COLO668 (cell line): ENCODE results near the gene RASGRP2.

Experiments
- DNase-seq: peaks from one replicate; lab custom pipeline; 2025; ENCODE audit not compliant: unreplicated experiment; lab: John Stamatoyannopoulos, UW

RASGRP2 gene

GRCh38 chr11:64771861-64772260, 27.9 kb upstream of the RASGRP2 start:
- DNase-seq: no peak

GRCh38 chr11:64770120-64770519, 26.2 kb upstream of the RASGRP2 start:
- no peak for DNase-seq

DNA sequence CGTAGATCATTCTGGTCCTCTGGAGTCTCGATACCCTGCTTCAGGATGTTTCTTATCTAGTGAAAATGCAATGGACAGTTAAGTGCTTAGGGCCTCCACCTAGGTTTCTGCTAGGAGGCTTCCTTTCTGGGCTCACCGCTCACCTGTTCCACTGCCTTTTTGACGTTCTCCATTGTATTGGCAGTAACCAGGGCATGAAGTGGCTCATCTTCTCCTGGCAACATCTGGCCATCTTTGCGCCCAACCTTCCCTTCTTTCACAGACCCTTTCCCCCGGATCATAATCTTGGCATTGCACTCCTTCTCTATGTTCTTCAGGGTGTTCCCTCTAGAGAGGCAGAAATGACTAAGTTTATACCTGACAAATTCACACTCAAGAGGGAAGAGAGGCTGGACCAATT, 25.3 kb upstream of the RASGRP2 start:
- DNase-seq: no peak

GRCh38 chr11:64768300-64768694, 24.4 kb upstream of the RASGRP2 start:
- no peak for DNase-seq

DNA sequence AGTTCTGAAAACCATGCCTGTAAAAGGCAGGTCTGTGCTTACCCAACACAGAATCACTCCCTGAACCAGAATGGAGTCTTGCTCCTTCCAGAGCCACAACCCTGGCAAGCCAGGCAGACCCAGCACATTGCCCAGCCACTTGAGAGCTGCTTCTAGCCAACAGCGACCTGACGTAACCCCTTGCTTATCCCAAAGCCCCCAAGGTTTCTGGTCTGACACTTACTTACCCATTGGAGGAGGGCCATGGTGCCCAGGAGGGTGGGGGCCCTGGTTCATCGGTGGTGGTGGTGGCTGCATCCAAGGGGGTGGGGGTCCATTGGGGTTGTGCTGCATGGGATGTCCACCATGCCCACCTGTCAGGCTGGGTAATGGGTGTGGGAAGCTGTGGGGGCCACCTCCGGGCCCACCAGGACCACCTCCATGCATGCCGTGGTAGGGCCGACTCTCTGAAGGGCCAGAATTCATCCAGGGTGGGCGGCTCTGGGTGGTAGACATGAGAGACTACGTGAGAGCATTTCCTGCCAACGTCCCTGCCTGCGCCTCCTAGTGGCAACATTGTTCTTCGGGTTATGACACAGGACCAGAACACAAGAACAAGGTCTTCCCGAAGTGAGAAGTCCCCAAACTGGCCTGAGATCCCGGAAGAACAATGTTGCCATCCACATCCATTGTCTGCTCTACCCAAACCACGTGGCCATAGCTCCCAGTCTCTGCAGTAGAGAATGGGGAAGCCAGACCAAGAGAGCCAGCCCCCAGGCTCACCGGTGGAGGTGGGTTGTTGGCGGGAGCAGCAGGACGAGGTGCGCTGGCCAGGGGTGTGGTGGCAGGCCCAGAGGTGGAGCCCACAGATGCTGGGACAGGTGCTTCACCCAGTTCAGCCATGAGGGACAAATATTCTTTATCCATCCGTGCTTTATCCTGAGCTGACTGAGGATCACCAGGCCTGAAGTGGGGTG, 23.7 kb upstream of the RASGRP2 start:
- DNase-seq: peak; percentile 68

GRCh38 chr11:64766881-64767280, 22.9 kb upstream of the RASGRP2 start:
- no peak for DNase-seq

- no peak for DNase-seq
Observed at GRCh38 chr11:64765851-64766665, 22.1 kb upstream of the RASGRP2 start.

DNA sequence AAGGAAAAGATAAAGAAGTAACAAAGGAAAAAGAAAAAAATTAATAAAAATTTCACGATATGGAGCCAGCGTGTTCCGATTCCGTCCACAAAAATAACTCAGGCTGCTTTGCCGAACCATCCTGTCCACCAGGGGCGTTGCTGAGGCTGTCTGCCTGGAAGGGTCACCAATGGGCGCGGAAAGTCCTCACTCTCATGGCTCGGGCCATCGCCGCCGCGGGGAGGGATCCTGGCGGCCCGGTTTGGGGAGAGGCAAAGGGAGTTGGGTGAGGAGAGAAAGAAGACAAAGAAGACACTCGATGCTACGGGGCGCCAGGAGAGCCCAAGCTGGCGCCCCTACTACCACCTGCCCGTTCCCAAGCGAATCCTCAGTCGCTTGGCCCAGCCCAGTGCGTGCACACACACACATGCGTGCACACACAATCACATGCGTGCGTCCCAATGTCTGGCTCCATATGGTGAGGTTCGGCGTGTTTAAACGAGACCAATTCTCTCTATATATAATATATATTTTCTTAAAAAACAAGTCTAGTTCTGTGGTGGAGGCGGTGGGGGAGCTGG, 21.4 kb upstream of the RASGRP2 start:
- no peak for DNase-seq

DNA sequence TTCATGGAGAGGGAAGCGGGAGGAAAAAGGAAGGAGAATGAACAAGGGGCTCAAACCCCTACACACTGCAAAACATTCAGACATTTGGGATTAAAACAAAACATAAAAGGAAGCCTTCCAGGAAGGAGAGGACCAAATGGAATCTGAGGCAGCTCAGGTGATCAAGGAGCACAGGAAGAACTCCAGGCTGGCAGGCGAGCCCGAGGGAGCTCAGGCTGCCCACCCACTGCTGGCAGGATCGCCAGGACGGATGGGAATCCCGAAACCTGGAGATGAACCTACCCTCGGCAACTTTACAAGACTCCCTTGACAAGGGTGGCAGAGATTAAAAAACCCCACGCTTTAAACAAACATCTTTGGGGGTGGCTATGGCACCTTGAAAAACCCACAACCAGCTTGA, 20.8 kb upstream of the RASGRP2 start:
- no peak for DNase-seq

DNA sequence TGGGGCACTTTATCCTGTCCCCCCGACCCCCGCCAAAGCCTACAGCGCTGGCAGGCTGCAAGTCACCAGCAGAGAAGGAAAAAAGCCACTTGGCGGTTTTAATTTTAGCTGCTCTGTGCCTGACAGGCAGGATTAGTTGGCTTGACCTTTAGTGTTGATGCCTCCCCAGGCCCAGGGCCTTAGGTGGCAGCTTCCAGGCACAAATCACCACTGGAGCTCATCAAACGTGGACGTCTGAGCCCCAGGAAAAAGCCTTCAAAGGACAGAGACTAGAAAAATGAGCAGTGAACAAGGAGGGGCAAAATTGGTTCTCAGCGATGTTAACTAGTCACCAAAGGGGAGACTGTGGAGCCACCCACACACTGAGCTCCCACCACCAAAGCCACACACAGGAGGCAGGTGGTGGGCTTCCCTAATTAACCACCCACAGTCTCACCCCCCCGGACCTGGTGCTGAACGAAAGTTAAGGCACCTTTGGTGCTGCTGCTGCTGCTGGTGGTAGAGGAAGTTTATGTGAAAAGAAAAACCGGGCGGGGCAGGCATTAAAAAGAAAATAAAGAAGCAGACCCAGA, 20.2 kb upstream of the RASGRP2 start:
- no peak for DNase-seq

GRCh38 chr11:64763526-64764039, 19.6 kb upstream of the RASGRP2 start:
- DNase-seq: no peak

- no peak for DNase-seq
Observed at GRCh38 chr11:64762674-64763525, 19.0 kb upstream of the RASGRP2 start.

DNA sequence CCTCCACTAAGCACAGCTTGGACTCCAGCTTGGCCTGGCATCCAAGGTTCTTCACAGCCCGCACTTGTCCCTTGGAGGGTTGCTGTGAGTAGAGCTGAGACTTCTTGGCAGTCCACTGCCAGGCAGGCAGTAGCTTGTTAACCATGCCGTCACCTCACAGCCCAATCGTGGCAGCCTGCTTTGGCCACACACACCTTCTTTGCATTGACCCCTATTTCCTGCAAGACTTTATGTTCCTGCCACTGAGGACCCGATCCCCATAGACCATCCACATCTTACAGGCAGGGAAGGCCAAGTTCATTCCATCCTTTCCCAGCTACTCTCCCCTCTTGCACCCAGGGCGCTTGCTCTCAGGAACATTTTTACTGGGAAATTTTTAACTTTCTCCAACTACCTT, 18.3 kb upstream of the RASGRP2 start:
- DNase-seq: no peak

GRCh38 chr11:64760759-64761420, 16.9 kb upstream of the RASGRP2 start:
- DNase-seq: no peak

DNA sequence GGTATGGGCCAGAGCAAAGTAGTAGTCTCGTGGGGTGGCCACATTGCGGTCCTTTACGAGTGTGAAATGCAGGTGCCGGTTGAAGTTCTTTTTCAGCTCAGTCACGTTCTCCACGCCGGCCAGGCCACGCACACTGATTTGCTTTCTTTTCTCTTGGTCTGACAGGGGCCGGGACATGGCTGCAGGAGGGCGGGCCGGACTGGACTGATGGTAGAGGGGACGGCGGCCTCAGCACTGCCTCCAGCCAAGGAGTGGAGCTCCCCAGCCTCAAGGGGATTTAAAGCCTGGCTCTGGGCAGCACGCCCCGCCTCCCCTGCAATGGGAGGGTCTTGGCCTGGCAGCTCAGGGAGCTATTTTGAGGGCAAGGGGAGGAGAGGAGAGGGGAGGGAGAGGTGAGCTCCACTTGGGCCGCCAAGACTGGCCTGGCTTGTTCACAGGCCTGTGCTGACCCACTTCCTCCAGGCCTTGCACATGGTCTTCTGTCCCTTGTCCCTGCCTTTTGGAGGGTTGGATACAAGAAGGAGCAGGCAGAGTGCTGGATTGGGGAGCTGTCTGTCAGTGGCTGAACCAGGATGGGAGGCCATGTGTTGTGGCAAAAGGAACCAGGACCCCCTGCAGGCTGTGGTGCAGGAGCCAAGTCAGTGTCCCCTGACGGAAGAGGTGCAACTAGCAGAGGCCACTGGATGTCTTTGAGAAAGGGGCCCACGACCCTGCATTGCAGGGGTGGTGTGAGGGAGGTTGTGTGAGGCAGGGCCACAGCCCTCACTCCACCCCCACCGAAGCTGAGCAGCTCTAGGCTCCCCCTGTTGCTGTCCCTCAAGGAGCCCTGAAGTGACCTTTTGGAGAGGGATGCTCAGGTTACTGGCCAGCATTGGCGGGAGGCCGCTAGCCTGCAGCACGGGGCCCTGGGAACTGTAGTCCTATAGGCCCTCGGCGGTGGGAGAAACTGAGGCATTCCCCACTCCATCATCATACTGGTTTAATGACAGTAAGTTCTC, 16.1 kb upstream of the RASGRP2 start, which contains the start of gene PYGM:
PYGM (minus strand) TSS at position 253 of the 998 bp plus-strand sequence; CDS start at position 177, 76 bp downstream.
- no peak for DNase-seq

DNA sequence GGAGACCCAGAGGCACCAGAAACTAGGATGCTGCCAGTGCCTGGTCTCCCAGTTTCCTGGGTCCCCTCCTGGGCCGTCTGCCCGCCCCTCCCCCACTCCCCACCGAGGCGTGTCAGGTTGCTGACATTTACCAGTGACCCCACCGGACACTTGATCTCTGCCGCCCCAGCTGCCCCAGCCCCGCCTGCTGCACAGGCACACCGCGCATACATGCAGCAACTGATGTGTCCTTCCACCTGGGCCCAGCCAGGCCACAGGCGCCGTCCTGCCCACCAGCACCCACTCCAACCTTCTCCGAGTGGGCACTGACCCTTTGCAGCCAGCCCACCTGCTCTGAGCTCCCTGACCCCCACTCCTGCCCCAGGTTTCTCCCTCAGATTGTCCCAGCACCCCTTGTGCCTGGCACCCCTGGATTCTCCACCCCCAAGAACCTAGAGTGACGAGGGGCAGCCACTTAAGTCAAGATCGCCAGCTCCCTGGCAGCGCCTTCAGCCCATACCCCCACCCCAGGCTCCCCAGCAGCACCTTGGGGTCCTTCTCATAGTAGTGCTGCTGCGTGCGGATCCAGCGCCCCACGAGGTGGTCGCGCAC, 15.3 kb upstream of the RASGRP2 start:
- DNase-seq: no peak

DNA sequence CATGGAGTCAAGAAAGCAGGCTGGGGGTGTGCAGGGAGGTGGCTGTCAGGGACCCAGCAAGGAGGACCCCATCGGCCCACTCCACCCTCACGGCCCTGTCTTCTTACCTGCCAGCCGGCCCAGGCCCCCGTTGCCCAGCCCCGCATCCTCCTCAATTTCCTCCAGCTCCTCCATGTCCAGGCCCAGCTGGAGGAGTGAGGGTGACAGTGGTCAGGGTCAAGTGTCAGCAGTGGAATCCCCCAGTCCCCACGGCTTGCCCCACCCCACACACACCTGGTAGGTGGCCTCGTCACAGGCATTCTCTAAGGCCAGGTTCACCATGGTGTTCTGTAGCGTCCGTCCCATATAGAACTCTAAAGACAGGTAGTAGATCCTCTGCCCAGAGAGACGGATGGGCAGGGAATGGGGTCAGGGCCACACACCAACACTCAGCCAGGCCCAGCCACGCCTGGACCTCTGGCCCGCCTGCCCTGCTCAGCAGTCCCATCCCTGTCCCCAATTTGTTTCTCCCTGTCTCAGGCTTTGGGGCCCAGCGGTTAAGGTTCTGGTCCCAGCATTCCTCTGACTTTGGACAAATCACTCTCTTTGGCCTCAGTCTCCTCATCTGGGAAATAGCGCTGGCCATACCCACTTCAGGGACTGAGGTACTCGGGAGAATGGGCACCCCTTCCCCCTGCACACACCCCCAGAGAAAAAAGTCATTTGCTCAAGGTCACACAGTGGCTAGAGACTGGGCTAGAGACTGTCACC, 14.6 kb upstream of the RASGRP2 start:
- no peak for DNase-seq
